Duodenal mucosa (tissue), 2 donors: ENCODE results near the gene HOXD3.

Source experiments
- H3K27ac ChIP-seq: one replicate; pipeline ENCODE4 v1.7.0; 2013; ENCODE audit warnings: low read depth, low read length
- H3K27me3 ChIP-seq, 2 donors: one replicate each; pipeline ENCODE4 v1.7.0; 2013; ENCODE audit warnings: low read length in 2 of 2, control low read depth in 1 of 2; ENCODE audit not compliant: insufficient read depth in 2 of 2, control insufficient read depth in 1 of 2
- H3K36me3 ChIP-seq, 2 donors: one replicate each; pipeline ENCODE4 v1.7.0; 2013; ENCODE audit warnings: low read length in 2 of 2, control low read depth in 1 of 2; ENCODE audit not compliant: insufficient read depth in 2 of 2, control insufficient read depth in 1 of 2
- H3K4me1 ChIP-seq, 2 donors: one replicate each; pipeline ENCODE4 v1.7.0; 2013; ENCODE audit warnings: low read length in 2 of 2, control low read depth in 1 of 2; ENCODE audit not compliant: insufficient read depth in 2 of 2, control insufficient read depth in 1 of 2
- H3K4me3 ChIP-seq, 2 donors: one replicate each; pipeline ENCODE4 v1.7.0; 2013; ENCODE audit warnings: low read length in 2 of 2, low read depth in 1 of 2
- H3K9ac ChIP-seq, 2 donors: one replicate each; pipeline ENCODE4 v1.7.0; 2013; ENCODE audit warnings: low read length in 2 of 2, low read depth in 1 of 2
- H3K9me3 ChIP-seq, 2 donors: one replicate each; pipeline ENCODE4 v1.7.0; 2013; ENCODE audit warnings: low read length in 2 of 2, control low read depth in 1 of 2; ENCODE audit not compliant: control insufficient read depth in 1 of 2

HOXD3 gene

DNA sequence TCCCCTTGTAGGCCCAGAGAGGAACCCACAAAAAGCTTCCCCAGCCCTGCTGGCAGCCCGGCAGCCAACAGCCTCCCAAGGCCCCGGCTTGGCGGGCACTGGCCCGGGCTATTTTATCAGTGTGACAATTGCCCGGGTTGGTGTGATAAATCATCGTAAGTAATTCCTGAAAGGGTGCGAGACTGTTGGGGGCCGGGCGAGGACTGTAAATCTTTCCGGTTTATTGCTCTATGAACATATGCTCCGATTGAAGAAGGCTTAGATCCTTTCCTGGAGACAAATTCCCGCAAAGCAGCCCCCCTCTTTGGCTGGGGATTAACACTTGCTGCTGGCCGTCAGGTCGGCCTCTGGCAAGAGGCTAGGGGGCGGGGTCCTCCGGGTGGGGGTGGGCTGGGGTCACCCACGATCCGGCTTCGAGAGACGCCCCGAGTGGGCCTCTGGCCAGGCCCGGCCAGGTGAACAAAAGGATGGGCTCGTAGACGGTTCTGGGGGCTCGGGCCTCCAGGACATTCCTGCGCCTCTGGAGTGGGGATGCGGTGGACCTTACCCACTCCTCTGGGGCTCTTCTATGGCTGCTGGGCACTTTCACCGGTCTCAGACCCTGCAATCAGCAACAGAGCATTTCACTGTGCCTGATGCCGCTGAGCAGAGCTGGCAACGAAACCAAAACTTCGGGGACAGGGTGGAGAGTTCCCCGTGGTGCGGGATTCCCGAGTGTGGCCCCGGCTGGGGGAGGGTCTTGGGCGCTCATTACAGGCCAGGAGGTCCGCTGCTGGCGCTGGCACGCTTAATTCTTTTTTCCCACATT, 2.0 kb downstream of the HOXD3 start:
- H3K4me3 ChIP-seq: no peak overlapping the region
- no peaks in the 10 kb centered on the region for H3K4me1 ChIP-seq
- H3K9ac ChIP-seq: no peak overlapping the region
- H3K27ac ChIP-seq: no peak overlapping the region
- H3K9me3 ChIP-seq: no peaks in the 10 kb centered on the region
- no peaks in the 10 kb centered on the region for H3K36me3 ChIP-seq
- H3K27me3 ChIP-seq: peaks cover 90 to 92% of the 10 kb centered on the region in 2 donors

DNA sequence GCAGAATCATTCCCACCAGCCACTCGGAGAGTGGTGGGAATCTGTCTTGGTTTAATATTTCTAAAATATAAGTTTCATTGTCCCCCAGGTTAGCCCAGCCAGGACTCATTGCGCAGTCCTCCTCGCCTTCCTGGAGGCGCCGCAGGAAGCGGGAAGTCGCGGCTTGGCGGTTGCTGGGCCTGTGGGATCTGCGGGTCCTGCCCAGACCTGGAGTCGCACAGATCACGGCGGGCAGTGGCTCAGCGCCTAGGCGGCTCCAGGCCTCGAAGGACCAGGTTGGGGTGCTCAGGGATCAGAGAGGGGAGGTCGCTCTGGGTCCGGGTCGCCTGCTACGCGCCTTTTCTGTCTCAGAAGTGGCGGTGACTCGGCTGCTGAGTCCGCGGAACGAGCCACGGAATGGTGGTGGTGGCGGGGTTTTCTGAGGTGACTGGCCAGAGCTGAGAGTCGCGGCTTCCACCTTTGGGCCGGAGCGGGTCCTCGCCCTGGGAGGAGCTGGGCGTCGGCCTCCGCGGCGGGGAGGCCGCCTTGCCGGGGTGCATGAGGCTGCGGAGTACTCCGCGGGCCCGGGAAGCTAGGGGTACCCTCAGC, 2.6 kb downstream of the HOXD3 start:
- Histone ChIP-seq H3K27me3 (peaks cover 90 to 92% of the 10 kb centered on the region in 2 donors), H3K9ac (no peak overlapping the region), H3K36me3 (no peaks in the 10 kb centered on the region), H3K27ac (peak overlapping the region; percentile 20), H3K4me1 (no peaks in the 10 kb centered on the region), H3K4me3 (no peak overlapping the region), H3K9me3 (no peaks in the 10 kb centered on the region)

DNA sequence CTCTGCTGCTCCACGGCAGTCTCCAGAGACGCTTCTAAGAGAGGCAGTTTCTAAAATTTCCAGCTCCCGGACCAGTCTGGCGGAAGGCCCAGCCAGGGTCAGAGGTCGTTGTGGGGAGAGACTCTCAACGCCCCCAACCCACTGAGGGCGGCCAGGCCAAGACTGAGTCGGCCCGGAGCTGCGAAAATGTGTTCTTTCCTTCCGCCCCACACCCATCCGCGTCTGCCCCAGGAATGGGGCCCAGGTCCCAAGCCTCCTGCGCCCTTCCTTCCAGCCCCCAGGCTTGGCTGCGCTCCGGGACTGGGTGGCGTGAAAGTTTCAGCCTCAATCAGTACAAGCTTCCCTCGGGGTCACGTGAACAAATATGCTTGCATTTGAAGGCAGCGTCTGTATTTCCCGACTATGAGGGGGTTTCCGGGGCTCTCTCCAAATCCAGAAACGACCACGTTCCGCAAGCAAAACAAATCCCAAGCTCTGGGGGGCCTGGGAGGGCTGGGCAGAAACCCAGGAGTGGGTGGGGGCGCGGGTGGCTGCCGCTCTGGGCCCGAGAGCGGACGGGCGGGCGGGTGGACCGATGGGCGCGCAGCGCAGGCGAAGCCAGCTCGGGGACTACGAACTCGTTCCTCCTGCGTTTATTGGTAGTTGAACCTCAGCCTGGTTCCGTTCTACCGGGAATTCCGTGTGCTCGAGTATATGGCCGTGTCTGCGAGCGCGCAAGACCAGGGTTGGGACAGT, 3.3 kb downstream of the HOXD3 start:
- Histone ChIP-seq H3K27ac (no peak overlapping the region), H3K4me1 (no peaks in the 10 kb centered on the region), H3K27me3 (peaks cover 92% of the 10 kb centered on the region in 2 donors), H3K9me3 (no peaks in the 10 kb centered on the region), H3K4me3 (no peak overlapping the region), H3K9ac (no peak overlapping the region), H3K36me3 (no peaks in the 10 kb centered on the region)

DNA sequence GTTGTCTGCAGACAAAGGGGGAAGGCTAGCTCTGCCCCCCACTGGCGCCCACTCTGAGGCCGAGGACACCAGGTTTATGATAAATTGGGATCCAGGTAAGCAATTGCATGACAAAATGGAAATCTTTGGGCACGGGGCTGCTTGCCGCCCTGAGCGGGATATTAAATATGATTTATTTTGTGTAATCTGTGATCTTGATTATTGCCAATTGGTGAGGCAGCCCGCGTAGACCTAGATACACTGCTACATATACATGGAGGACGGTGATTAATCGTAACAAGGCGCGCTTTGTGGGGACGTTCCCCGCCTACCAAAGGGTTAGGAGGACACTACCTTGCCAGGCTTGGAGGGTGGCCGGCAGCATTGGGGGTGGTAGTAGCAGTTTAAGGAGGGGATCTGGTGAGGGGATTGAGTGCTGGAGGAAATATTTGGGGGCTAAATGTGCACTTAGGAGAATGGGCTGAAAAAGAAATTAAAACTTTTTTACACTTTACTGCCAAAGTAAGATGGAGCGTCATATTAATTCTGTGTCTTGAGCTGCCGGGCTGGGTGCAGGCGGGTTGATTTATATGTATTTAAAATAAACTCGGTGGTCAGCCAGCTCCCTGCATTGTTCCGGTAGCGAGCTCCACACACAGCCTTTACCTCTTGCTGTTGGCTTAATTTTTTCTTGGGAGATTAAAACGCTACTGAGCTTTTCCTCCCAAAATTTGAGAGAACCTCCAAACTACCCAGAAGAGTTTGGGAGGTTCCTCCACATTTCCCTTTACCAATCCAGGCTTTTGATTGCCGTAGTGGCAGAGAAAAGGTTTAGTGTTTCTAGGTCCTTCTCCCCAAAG, 4.1 kb downstream of the HOXD3 start:
- Histone ChIP-seq H3K27ac (peak overlapping the region; percentile 20), H3K4me1 (no peaks in the 10 kb centered on the region), H3K36me3 (no peaks in the 10 kb centered on the region), H3K9me3 (no peaks in the 10 kb centered on the region), H3K27me3 (peaks cover 92 to 93% of the 10 kb centered on the region in 2 donors), H3K4me3 (no peak overlapping the region), H3K9ac (no peak overlapping the region)

DNA sequence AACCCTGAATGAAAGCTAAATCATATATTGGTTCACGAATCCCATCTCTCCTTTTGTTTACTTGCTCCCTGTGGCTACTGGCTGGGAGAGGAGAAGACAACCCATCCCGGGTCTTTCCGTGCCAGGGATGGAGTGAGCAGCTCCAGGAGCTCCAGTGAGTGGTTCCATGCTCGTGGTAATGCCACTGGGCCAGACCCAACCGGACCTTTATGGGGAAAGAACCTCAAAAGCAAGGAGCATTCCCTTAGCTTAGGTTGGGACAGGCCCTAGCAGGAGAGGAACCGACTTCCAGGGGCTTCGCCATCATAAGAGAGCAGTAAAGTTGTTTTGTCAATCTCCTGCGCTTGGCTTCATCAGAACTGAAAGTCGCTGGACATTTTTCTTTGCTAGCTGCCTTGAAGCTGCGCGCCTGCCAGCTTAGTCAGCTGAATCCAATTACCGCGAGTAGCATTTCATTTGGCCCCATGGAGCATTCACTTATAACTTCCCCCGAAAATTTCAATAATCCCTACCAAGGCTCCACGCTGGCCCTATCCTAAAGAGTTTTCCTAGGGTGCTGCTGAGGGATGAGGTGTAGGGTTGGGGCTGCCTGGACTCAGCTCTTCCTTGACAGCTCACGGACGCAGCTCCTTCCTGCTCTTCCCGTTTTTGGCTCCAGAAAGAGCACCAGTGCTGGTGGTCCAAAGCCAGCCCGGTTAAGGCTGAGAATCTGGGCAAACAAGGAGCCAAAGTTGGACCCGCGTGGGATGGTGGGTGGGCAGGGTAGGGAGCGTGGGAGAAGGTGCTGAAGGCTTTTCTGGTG, 4.9 kb downstream of the HOXD3 start:
- no peak overlapping the region for H3K4me3 ChIP-seq
- no peaks in the 10 kb centered on the region for H3K36me3 ChIP-seq
- no peaks in the 10 kb centered on the region for H3K9me3 ChIP-seq
- H3K4me1 ChIP-seq: no peaks in the 10 kb centered on the region
- peak overlapping the region; percentile 20 for H3K27ac ChIP-seq
- peaks cover 88 to 95% of the 10 kb centered on the region in 2 donors for H3K27me3 ChIP-seq
- H3K9ac ChIP-seq: no peak overlapping the region

DNA sequence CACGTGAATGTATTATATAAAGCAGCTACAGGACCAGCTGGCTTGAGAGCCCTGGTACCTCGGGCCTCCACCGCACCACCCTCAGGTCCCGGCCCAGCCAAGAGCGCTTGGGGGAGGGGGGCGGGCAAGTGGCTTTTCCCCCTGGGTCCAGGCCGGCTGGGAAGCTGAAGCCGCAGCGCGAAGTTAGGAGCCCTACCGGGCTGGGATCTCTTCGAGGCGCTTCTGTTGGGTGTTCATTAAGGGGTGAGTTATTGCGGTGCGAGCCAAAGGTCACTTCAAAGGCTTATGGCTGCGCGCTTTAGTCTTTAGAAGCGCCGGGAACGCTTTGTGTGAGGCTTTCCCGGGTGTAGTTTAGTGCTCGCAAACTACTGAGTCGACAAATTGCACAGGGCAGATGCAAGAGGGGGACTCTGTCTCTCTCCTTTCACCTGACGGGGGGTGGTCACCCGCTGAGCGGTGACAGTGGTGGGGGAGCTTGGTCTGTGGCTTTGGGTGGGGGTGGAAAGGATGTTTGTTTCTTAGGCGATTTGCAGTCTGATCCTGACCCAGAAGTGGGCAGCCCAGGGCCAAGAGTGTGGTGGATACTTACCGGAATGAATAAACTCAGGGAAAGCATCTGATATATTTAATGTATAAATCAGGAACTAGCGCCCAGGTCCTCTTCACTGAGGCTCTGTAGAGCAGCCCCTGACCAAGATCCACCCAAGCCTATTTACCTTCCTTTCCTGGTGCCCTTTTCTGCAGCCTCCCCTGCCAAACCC, 6.0 kb downstream of the HOXD3 start:
- Histone ChIP-seq H3K27ac (no peak overlapping the region), H3K36me3 (no peaks in the 10 kb centered on the region), H3K4me1 (no peaks in the 10 kb centered on the region), H3K9ac (no peak overlapping the region), H3K9me3 (no peaks in the 10 kb centered on the region), H3K27me3 (peaks cover 83 to 95% of the 10 kb centered on the region in 2 donors), H3K4me3 (no peak overlapping the region)

DNA sequence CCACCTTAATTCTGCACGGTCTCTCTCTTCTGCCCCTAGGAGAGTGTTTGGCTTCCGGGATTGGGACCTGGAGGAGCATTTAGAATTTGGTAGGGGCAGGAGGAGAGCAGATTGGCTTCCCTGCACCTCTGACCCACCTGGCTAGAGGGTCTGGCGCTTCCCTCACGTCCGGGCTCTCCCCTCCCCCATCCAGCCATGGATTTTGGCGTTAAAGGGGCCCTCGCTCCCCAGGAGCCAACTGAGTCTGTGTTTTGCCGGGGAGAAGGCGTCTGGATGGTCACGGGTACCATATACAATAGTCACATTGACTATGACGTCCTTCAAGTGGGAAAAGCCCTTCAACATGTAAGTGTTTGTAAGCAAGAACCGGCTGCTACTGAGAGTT, 6.6 kb downstream of the HOXD3 start:
- Histone ChIP-seq H3K4me3 (no peak overlapping the region), H3K9ac (no peak overlapping the region), H3K4me1 (no peaks in the 10 kb centered on the region), H3K36me3 (no peaks in the 10 kb centered on the region), H3K9me3 (no peaks in the 10 kb centered on the region), H3K27ac (no peak overlapping the region), H3K27me3 (peaks cover 79 to 90% of the 10 kb centered on the region in 2 donors)

DNA sequence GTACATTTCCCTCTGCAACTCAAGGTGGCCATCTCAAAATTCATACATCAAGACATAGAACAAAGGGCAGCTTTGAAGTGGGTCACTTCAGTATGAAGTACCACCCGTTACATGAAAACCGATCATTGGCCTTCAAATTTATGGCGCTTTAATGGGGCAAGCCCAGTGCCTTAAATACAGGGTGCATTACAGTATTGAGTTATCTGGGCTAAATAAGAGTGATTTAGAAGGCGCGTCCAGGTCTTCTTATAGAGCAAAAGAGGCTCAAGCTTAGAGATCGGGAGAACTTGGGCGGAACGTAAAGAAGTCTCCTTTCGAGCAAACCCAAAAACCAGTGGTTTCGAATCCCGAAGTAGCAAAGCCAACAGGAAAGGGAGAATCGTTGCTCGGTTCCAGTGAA, 7.1 kb downstream of the HOXD3 start:
- H3K36me3 ChIP-seq: no peaks in the 10 kb centered on the region
- no peak overlapping the region for H3K9ac ChIP-seq
- H3K27me3 ChIP-seq: peaks cover 79 to 89% of the 10 kb centered on the region in 2 donors
- no peaks in the 10 kb centered on the region for H3K4me1 ChIP-seq
- H3K27ac ChIP-seq: no peak overlapping the region
- H3K4me3 ChIP-seq: no peak overlapping the region
- H3K9me3 ChIP-seq: no peaks in the 10 kb centered on the region
